ENCODE results near the gene AP2A2. TPM values are rescaled to one million over a fixed set of nuclear protein-coding genes. Genes with fewer than 3 reads are reported as not detected.

AP2A2 gene
- total RNA-seq, 4 donors from 2014 or later = 33.6 to 76.6 (median 46.4) TPM

GRCh38 chr11:987671-988070 lies 62.0 kb downstream of the AP2A2 start:
- intact Hi-C loops (cut with DNase I; ENCODE audit: low total_unique reads) = no loop called here
- 92 to 95% methylated on average over 15 of the region's 15 CpGs for WGBS, 2 donors
- TF ChIP-seq CTCF (IDR thresholded peaks at IDR 0.05) (no peak), POLR2A (IDR thresholded peaks at IDR 0.05) (no peak)
- H3K4me3 ChIP-seq (ENCODE audit: low read depth, poor library complexity, severe bottlenecking) = no peak overlapping the region
- DNase-seq (ENCODE audit: low spot score in 2 of 2) = no peak

GRCh38 chr11:990101-990500 lies 64.4 kb downstream of the AP2A2 start:
- intact Hi-C loops (cut with DNase I; ENCODE audit: low total_unique reads) = no loop called here
- TF ChIP-seq POLR2A (IDR thresholded peaks at IDR 0.05) = no peak
- TF ChIP-seq CTCF (IDR thresholded peaks at IDR 0.05) = no peak
- no peak for DNase-seq (ENCODE audit: low spot score in 2 of 2)
- WGBS, 2 donors = 91 to 94% methylated on average over 10 of the region's 10 CpGs
- H3K4me3 ChIP-seq (ENCODE audit: low read depth, poor library complexity, severe bottlenecking) = no peak overlapping the region

GRCh38 chr11:991034-991433 lies 65.4 kb downstream of the AP2A2 start:
- no peak for DNase-seq (ENCODE audit: low spot score in 2 of 2)
- H3K4me3 ChIP-seq (ENCODE audit: low read depth, poor library complexity, severe bottlenecking) = no peak overlapping the region
- 89% methylated on average over 12 of the region's 12 CpGs for WGBS, 2 donors
- intact Hi-C loops (cut with DNase I; ENCODE audit: low total_unique reads) = no loop called here
- TF ChIP-seq CTCF (IDR thresholded peaks at IDR 0.05) = no peak
- TF ChIP-seq POLR2A (IDR thresholded peaks at IDR 0.05) = no peak

- DNase-seq (ENCODE audit: low spot score in 2 of 2) = no peak
- no peak overlapping the region for H3K4me3 ChIP-seq (ENCODE audit: low read depth, poor library complexity, severe bottlenecking)
- TF ChIP-seq CTCF (IDR thresholded peaks at IDR 0.05) = no peak
- intact Hi-C loops (cut with DNase I; ENCODE audit: low total_unique reads) = no loop called here
- 72 to 74% methylated on average over 24 of the region's 24 CpGs for WGBS, 2 donors
These were observed 66.1 kb downstream of the AP2A2 start for GRCh38 chr11:991711-992307.

- DNase-seq (ENCODE audit: low spot score in 2 of 2) = no peak
- WGBS, 2 donors = 85 to 91% methylated on average over 16 of the region's 16 CpGs
- no peak for TF ChIP-seq POLR2A (IDR thresholded peaks at IDR 0.05)
- TF ChIP-seq CTCF (IDR thresholded peaks at IDR 0.05) = no peak
- H3K4me3 ChIP-seq (ENCODE audit: low read depth, poor library complexity, severe bottlenecking) = no peak overlapping the region
- intact Hi-C loops (cut with DNase I; ENCODE audit: low total_unique reads) = no loop called here
These were observed 66.9 kb downstream of the AP2A2 start for GRCh38 chr11:992577-992976.

- 92 to 95% methylated on average over 33 to 35 of the region's 35 CpGs for WGBS, 2 donors
- DNase-seq (ENCODE audit: low spot score in 2 of 2) = no peak
- H3K4me3 ChIP-seq (ENCODE audit: low read depth, poor library complexity, severe bottlenecking) = no peak overlapping the region
- TF ChIP-seq POLR2A (IDR thresholded peaks at IDR 0.05) = no peak
- TF ChIP-seq CTCF (IDR thresholded peaks at IDR 0.05) = no peak
- intact Hi-C loops (cut with DNase I; ENCODE audit: low total_unique reads) = no loop called here
These were observed 68.0 kb downstream of the AP2A2 start for GRCh38 chr11:993632-994167.

Measured in lower leg skin (tissue), 4 donors.